A375 (cell line): ENCODE data around the gene GSTM5. TPM values are rescaled to one million over a fixed set of nuclear protein-coding genes. Genes with fewer than 3 reads are reported as not detected.

Experiments
- total RNA-seq: library from RNA; depleted of rRNA; stranded (reverse); fragments of >200 nt; shearing (Covaris generic); gene quantifications from 2 replicates; pipeline ENCODE4 v1.2.3, GENCODE V29; 2014; rRNA removed

GSTM5 gene
- not detected in 2 replicates for total RNA-seq

DNA sequence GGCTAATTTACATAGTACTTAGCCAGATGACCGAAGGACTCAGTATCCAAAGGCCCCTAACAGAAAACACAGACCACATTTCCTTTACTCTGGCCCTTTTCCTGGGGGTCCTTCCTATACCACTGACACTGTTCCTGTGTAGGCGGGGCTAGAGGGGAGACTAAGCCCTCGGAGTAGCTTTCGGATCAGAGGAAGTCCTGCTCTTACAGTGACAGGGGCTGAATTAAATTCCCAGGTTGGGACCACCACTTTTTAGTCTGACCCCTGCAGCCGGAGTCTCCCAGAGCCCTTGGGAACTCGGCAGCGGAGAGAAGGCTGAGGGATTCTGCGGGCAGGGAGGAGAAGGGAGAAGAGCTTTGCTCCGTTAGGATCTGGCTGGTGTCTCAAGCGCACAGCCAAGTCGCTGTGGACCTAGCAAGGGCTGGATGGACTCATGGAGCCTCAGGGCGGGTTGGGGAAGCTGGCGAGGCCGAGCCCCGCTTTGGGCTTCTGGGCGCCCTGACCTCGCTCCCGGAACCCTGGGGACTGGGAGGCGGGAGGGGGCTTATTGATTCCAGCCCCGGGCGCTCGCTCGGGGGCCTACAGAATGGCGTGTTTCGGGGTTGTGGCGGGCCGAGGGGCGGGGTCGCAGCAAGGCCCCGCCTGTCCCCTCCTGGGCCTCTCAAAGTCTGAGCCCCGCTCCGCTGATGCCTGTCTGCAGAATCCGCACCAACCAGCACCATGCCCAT lies at the start of gene GSTM5:
TSS of gene GSTM5 (plus strand) at position 659 of the 728 bp plus-strand sequence. CDS start at position 721, 62 bp downstream.

DNA sequence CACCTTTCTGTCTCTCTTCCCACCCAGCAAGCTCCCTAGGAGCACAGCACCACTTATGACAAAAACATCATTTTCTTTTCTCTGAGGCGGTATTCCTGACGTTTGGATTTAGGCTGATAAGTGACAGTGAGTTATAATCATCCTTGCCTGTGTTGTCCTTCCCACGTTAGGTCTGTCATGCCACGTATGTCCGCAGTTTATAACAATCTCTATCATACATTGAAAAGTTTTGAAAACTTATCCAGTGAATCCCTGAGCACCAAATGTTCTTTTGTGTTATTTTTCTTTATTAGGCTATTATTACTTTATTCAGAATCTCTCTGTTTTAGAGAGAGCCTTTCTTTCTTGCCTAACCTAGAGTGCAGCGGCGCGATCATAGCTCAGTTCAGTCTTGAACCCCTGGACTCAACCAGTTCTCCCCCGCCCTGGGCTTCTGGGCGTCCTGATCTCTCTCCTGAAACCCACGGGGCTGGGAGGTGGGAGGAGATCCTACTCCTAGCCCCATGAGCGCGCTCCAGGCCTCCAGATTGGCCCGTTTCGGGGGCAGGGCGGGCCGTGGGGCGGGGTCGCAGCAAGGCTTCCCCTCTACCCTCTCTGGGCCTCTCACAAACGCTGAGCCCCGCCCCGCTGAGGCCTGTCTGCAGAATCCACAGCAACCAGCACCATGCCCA lies 44.5 kb upstream of the GSTM5 start, which contains the start of gene GSTM2:
TSS of gene GSTM2 (plus strand) at position 606 of the 671 bp plus-strand sequence. CDS start at position 665, 59 bp downstream.

DNA sequence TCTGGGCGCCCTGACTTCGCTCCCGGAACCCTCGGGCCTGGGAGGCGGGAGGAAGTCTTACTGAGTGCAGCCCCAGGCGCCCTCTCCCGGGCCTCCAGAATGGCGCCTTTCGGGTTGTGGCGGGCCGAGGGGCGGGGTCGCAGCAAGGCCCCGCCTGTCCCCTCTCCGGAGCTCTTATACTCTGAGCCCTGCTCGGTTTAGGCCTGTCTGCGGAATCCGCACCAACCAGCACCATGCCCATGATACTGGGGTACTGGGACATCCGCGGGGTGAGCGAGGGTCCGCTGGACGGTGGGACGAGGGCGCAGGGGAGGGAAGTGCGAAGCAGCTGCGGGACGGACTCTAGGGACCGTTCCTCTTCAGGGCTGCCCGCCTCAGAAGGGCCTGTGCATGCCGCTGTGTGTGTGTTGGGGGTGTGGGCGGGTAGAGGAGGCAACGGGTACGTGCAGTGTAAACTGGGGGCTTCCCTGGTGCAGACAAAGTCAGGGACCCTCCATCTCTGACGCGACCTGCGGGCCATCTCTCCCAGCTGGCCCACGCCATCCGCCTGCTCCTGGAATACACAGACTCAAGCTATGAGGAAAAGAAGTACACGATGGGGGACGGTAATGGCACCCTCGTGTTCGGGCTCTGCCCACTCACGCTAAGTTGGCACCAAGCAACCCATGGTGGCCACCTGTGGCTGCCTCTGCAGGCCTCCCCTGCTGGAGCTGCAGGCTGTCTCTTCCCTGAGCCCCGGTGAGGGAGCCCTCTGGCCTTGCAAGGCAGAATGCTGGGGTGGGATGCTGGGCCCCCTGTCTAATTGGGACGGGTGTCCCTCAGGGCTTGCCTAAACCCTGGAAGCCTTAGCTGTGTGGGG lies 24.2 kb upstream of the GSTM5 start, which contains the start of gene GSTM1:
TSS of gene GSTM1 (plus strand) at position 177 of the 859 bp plus-strand sequence. CDS start at position 234, 57 bp downstream.

GRCh38 chr1:109740615-109741373 lies 28.7 kb downstream of the GSTM5 start, which contains the start of gene GSTM3:
TSS of gene GSTM3 (minus strand) at chr1:109741038. CDS start at chr1:109740287, 751 bp downstream.

DNA sequence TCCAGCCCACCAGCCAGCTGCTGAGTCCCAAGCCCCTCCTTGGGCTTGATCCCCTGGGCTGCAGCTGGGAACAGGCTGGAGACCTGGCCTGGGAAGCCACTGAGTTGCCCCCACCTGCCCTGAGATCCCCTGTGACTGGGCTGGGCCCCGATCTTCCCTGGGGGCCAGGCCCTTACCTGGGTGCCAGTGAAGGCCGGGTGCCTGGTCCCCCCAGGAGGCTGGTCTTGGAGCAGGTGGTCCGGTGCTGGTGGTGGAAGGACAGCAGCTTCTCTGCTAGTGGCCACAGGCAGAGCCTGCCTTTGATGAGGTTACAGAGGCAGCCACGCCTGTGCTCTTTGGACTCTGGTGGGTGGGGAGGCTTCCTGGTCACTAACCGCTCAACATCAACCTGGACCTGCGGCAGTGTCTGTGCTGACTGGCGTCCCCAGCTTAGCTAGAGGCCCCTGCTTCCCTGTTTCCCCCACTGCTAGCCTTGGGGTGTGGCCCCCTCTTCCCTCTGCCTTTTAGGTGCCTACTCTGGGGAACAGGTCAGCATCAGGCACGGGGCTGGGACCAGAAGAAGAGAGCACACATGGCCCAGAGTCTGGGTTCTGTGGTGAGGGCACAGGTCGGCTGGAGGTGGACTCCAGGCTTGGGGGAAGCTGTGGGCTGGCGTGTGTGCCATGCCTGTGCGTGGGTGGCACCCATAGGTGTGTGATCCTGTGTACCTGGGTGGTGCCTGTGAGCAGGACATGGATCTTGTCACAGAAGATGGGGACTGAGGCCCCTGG lies 51.8 kb downstream of the GSTM5 start, which contains the start of gene EPS8L3:
TSS of gene EPS8L3 (minus strand) at position 278 of the 770 bp plus-strand sequence. CDS start 2,174 bp downstream, outside the sequence.

Other genes with a start within 250 kb of the GSTM5 start
- gene SYPL2, start 245.7 kb upstream of the GSTM5 start, total RNA-seq = 0.29 and 0.30 TPM in 2 replicates
- 16.2 and 20.7 TPM in 2 replicates for gene ATXN7L2, start 228.3 kb upstream of the GSTM5 start, total RNA-seq
- gene CYB561D1, start 218.2 kb upstream of the GSTM5 start, total RNA-seq = 2.9 and 3.1 TPM in 2 replicates
- 3.0 and 3.7 TPM in 2 replicates for gene AMIGO1, start 202.5 kb upstream of the GSTM5 start, total RNA-seq
- gene GPR61, start 172.4 kb upstream of the GSTM5 start, total RNA-seq = not detected in 2 replicates
- gene GNAI3, start 163.6 kb upstream of the GSTM5 start, total RNA-seq = 6.8 and 7.1 TPM in 2 replicates
- gene GNAT2, start 92.6 kb upstream of the GSTM5 start, total RNA-seq = 0.34 TPM in 1 of 2 replicates, not detected in the other
- 107 and 128 TPM in 2 replicates for gene AMPD2, start 92.4 kb upstream of the GSTM5 start, total RNA-seq
- 14.6 and 20.6 TPM in 2 replicates for gene GSTM4, start 56.2 kb upstream of the GSTM5 start, total RNA-seq
- gene GSTM2, start 44.2 kb upstream of the GSTM5 start, total RNA-seq = 2.9 and 5.3 TPM in 2 replicates
- gene GSTM1, start 24.4 kb upstream of the GSTM5 start, total RNA-seq = 10.0 and 19.7 TPM in 2 replicates
- 20.8 and 31.4 TPM in 2 replicates for gene GSTM3, start 28.8 kb downstream of the GSTM5 start, total RNA-seq
- not detected in 2 replicates for gene EPS8L3, start 51.7 kb downstream of the GSTM5 start, total RNA-seq
- 6.9 and 8.3 TPM in 2 replicates for gene CSF1, start 198.6 kb downstream of the GSTM5 start, total RNA-seq